Ramos (cell line): ENCODE results near the gene SENP8.

Source experiments
- in situ Hi-C: fragments of 300-500 bp; cut with MboI; formaldehyde crosslinking; loops from one replicate; pipeline ENCODE4 v1.14.3; 2022; ENCODE audit warnings: low sequenced_read_pairs; ENCODE audit not compliant: unreplicated experiment

The SENP8 gene

DNA sequence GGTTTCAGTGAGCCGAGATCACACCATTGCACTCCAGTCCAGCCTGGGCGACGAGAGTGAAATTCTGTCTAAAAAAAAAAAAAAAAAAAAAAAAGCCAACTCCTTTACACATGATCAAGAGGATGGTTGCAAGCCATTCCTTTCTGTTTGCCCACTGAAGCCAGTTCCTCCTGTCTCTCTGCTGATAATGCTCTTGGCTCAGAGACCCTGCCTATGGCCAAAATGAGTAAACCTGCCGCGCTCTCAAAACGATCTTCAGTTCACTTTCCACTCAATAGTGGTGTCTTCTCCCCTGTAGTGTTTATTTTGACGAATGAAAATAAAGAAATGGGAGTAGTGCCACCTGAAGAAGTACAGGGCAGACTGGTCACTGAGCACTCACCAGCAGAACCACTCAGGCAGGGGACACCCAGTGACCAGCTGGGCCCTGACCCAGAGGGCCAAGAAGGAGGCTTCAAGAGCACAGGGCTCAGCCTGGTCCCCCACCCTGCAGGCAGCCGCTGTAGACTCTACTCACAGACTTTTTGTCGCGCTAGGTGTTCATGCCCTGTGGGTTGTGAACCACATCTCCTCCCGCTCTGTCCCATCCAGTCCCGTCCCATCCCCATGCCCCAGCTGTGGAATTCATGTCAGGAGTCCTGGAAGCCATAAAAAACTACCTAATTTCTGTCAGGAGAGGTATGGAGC lies 55.8 kb downstream of the SENP8 start:
- in situ Hi-C loops, result no loop called here

DNA sequence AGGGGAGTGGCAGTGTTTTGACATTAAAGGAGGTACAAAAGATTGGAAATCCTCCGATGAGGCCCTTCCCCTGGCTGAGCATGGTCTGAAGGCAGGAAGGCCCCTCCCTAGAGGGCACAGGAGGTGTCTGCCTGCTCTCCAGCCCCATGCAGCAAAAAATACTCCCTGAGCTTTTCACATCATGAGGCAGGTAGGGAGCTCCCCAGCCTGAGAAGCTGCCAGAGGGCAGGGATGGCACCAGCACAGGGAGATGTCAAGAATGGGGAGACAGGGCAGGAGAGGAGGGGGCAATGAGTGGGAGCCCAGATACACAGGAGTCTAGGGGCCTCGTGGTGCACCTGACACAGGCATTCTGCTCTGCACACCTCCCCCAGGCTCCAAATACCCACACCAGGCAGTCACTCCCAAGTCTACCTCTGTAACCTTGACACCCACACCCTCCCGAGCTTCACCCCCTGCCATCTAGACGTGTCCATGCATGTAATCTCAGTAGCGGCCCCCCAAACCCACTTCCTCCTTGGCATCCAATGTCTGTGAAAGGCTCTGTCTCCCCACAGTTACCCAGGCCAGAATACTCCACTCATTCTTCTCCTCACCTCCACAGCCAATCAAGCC lies 56.5 kb downstream of the SENP8 start:
- in situ Hi-C loops, result no loop called here

DNA sequence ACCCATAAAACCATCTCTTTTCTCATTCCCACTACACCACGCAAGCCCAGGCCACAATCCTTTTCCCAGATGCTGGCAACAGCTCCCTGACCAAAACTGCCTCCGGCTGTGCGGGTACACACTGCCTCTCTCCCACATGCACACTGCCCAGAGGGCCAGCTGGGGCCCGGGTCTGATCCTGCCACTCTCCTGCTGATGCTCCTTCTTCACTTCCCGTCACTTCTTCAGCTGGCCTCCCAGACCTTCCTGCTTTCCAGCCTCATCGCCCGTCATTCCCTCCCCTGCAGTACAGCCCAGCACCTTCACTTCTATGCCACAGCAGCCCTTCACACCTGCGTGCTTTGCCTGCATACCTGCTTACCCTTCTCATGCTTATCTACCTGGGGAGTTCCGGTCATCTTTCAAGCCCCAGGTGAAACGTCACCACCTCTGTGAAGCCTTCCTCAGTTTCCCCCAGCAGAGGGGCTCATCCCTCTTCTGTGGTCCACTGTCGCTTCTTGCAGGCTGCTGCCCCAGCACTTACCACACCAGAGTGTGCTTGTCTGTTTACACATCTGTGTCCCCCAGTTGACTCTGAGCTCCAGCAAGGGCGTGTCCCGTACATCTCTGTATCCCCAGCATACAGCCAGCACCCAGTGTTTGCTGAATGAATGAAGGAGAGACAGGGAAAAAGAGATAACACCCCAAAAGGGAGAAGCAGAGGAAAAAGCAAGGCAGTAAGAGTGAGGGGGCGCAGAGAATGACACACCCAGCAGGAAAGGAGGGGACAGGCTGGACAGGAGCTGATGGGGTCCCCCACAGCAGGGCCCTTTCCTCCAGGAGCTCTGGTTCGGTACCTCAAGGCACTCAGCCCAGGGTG lies 57.2 kb downstream of the SENP8 start:
- in situ Hi-C loops, result no loop called here

DNA sequence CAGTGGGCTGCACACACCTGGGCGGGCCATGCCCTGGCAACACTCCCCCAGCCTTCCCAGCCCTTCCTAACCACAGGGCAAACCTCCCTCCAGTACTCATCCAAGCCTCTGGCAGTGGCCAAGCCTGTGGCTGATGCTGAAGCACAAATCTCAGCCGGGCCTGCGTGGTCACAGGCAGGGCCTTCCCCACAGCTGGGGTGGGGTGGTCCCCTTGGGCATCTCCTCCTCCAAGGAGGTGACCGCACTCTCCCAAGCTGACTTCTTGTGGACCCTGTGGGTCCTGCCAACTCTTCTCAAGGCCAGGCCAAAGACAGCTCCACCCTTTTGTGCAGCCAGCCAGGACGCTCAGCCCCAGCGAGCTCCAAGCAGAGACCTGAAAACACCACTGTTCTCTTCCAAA lies 58.0 kb downstream of the SENP8 start:
- in situ Hi-C loops, result no loop called here

DNA sequence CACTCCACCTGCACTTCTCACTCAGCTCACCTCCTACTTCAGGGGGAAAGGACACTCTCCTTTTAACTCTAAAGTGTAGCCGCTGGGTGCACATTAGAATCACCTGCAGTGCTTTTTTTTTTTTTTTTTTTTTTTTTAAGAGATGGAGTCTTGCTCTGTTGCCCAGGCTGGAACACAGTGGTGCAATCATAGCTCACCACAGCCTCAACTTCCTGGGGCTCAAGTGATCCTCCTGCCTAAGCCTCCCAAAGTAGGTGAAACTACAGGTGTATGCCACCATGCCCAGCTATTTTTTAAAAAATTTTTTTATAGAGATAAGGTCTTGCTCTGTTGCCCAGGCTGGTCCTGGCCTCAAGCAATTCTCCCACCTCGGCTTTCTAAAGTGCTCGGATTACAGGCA lies 58.5 kb downstream of the SENP8 start:
- in situ Hi-C loops, result no loop called here

DNA sequence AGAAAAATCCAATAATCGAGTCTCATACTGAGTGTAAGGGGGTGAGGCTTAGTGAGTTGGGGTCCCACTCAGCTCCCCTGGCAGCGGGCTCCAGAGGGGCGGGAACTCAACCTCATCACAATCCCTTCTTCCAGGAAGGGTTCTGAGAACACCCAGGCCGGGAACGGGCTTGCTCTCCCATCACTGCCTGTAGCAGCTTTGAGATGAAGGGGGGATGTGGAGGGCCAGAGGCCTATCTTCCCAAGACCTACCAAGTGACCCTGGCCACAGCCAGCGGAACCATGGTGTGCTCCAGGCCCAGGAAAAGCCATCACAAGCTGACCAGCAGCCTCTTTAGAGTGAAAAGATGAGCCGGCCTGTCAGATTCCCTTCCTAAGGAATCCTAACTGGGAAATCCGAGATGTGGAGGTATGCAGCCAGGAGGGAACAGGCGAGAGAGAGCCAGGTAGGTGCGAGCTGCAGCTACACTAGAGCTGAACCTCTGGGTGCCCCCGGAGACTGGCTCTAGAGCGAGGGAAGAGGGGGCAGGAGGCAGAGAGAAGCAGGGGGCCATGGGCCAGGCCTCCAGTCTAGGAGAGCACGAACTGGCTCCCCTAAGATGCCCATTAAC lies 60.9 kb downstream of the SENP8 start:
- in situ Hi-C loops, result no loop called here

DNA sequence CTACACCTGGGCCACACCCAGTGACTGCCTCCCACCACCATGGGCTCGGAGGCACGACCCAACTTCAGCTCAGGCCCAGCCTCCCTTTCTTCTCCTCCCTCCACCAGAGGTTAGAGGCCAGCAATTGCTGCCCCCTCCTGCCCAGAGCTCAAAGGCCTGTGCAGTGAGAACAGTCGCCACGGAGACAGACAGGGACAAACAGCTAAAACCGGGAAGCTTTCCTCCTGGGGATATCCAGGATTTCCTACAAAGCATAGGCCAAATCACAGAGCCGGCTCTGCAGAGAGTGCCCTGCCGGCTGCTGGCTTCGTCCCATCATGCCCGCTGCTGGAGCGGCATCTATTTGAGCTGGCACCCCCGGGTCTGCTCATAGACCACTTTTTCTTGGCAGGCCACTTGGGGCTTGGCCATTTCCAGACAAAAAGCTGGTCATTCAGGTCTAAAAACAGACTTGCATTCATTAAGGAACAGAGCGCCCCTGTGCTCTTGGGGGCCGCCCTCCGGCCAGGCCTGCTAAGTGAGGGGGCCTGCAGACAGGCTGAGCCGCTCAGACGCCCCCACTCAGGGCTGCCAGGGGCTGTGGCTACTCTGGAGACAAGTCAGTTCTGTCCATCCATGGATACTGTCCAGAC lies 61.9 kb downstream of the SENP8 start:
- in situ Hi-C loops, result no loop called here

DNA sequence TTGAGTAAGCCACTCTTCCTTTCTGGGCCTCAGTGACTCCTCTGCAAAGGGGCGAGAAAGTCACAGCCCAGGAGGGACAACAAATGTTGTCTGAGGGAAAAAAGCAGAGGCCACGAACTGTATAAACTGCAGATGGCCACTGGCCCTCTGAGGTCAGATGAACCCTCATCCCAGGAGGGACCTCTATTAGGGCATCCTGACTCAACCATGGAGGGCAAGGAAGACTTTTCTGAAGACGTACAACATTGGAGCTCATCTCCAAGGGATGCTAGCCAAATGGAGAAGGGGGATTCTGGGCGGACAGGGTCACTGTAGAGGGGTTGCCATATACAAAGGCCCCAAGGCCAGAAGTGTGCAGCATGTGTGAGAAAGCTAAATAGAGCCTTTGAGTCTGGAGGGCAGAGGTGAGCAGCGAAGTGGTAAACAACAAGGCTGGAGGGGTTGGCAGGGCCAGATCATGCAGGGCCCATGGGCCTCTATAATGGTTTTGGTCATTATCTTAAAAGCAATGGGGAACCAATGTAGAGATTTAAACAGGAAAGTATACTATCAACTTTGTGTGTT lies 62.6 kb downstream of the SENP8 start:
- in situ Hi-C loops, result no loop called here

DNA sequence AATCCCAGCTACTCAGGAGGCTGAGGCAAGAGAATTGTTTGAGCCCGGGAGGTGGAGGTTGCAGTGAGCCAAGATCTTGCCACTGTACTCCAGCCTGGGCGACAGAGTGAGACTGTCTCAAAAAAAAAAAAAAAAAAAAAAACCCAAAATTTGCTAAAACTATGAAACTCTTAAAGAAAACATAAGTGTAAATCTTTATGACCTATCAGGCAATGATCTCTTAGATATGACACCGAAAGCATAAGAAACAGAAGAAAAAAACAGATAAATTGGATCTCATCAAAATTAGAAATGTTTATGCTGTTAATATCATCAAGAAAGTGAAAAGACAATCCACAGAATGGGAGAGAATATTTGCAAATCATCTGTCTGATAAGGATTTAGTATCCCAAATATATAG lies 64.0 kb downstream of the SENP8 start:
- in situ Hi-C loops, result no loop called here

DNA sequence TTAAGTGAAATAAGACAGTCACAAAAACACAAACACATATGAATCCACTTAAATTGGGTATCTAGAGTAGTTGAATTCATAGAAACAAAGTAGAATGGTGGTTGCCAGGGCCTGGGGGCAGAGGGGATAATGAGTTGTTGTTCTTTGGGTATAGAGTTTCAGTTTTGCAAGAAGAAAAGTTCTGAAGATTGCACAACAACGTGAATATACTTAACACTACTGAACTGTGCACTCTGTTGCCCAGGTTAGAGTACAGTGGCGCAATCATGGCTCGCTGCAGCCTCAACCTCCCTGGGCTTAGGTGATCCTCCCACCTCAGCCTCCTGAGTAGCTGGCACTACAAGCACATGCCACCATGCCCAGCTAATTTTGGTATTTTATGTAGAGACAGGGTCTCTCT lies 64.5 kb downstream of the SENP8 start:
- in situ Hi-C loops, result no loop called here

DNA sequence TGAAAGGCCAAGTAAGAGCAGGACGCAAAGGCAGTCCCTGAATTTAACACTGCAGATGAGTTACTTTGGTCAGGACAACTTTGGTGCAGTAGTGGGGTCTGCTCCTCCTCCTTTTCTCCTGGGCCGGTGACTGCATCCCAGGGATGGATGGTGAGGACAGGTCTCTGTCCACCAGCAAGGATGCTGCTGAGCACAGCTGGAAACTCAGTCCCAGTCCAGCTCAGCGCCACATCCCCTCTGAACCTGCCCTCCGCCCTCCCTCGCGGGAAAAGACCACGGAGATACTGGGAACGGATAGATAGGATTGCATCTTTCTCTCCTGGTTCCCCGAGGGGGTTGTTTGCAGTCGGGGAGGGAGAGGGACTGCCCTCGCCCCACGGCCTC lies 65.6 kb downstream of the SENP8 start:
- in situ Hi-C loops, result no loop called here

DNA sequence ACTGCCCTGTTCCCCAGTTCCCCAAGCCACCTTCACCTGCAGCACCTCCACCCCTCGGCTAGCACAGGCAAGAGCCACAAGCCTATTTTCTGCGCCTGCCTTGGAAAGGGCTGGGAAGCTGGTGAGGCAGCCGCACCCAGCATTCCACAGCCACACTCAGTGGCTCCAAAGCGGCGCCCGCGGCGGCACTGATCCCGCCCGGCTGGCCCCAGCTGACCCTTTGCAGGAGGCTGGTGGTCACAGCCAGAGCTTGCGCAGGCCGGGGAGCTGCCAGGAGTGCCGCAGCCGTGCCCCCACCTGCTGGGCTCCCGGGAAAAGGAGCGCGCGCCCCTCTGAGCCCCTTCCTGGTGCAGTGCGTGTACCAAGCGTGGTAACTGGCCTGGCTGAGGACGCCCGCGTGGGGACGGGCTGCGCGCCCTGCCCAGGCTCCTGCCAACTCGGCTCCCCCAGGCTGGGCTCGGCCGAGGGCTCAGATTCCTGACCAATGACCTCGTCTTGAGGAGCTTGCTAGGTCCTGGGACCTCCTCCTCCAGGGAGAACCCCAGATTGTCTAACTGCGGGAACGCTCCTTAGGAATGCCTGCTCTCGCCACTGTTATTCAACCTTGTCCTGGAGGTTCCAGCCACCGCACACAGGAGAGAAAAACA lies 66.1 kb downstream of the SENP8 start:
- in situ Hi-C loops, result no loop called here

DNA sequence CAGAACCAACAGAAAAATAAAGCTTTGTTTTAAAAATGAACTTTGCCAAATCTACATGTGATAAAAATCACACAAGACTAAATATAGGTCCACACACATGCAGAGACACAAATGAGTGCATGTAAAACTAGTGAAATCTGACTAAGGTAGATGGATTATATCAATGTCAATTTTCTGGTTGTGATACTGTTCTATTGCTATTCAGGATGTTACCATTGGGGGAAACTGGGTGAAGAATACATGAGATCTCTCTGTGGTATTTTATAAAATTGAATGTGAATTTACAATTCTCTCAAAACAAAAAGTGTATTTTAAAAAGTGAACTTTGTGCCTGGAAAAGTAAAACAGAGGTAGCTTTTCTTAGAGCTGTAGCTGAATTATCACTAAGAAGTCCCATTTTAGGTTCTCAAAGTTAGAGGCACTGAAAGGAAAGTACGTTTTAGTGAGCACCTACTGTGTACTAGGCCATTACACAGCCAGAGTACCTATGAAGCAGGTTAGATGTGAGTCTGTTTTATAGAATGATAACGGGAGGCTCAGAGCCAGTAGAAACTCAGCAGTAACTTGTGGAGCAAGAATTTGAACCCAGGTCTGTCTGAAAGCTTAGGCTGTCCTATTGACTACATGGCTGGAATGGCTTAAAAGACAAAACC lies 71.2 kb downstream of the SENP8 start:
- in situ Hi-C loops, result no loop called here

DNA sequence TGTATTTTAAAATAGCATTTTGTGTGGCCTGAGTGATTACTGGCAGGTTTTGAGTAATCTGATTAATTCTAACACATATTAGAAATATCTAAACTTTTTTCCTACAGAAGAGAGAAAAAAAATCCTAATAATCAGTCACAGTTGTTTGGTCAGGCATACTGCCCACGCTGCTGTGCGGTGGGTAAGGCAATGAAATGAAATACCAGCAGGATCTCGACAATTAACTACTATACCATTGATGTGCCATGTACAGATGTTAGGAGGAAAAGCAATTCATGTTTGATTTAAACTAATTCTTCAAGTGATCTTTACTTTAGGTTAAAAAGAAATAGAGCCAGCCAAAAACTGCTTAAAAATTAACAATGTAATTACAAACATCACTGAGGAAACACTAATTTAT lies 74.2 kb downstream of the SENP8 start:
- in situ Hi-C loops, result no loop called here
